CD1c-positive myeloid dendritic cell (primary cell): ENCODE measurements around the gene SGPL1.

ENCODE experiments used
- DNase-seq: peaks from one replicate; pipeline ENCODE4 v3.0.0-alpha.2; 2016; ENCODE audit errors: extremely low spot score

Gene SGPL1

DNA sequence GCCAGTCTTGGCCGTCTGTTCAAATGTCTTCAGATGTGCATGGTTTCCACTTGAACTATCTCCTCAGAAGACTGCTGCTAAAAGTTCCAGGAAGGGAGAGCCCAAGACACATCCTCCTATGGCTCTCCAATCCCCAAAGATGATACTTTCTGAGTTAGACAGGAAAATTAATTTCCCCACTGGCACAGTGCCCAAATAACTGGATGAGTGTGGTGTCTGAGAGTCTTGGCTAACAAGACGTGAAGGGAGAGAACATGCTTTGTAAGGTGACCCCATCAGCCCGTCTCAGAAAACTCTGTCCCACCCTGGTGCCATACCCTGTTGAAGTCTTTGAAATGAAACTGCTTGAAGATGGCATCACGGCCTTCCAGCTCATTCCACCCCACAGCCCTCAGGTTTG is 69.7 kb downstream of the SGPL1 start:
- no peak for DNase-seq

DNA sequence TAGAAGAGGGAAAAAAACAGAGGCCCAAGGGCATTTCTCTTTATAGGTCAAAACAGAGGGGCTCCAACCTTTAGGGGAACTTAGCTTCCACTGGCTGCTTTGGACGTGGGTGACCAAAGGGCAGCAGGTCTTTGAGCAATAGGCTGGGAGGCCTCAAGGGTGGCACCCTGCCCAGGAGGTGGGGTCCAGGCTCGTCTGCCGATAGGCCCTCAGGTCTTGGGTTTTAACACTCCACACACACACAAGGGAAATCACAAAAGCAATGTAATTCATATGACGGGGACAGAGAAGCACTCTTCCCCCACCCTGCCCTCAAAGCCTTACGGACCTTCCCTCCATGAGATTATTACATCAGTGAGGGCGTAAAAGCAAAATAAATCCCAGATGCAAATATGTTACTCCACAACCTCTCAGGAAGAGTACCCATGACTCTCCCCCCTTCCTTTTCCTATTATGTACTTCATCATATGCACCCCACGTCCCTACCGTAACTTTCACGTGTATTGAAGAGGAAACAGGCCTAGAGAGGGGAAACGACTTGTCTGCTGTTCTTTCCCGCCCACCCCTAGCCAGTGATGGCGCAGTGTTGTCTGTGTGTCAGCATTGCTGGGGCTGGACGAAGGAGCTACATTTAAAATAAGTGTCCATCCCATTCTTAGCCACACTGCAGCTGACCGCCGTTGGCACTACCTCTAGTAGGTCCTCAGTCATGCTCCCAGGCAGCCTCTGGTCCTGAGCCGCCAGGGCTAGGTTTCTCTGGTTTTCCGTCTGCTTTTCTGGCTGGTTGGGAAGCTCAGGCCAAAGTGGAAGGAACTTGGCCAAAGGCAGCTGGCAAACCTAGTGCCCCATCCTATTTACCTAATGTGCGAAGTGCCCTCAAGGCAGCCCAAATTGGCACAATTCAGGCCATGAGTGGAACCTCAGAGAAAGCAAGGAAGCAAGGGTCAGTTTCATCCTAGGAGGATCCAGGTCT is 70.5 kb downstream of the SGPL1 start:
- peak; percentile 79 for DNase-seq

DNA sequence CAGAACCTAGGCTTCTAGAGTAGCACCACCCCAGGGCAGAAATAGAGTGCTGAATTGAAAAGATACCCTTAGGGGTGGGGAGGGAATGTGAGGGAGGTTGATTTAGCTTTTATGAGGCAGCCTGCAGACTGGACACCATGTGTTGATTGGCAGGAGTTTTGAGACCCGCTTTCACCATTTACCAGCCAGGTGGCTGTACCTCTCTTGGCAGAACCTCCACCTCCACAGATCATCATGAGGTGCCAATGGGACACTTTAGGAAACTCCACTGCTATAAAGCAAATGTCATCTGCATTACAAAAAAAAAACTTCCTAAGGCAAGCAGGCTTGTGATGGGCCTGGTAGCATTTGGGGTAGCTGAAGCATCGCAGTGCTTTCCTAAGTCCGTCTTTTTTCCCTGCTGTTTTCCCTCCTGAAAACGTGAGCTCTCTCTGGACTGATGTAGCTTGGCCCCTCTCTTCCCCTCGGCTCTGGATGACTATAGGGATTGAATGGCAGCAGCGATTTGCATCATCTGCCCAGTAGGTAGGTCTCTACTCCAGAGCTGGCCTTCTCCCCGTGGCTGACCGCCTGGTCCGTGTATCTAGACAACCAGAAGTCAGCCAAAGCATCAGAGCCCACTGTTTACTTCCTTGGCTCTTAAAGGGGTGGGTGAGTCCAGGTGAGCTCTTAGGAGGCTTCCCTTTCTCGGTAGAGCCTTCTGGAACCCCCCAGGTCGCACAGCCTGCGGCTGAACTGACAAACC is 71.3 kb downstream of the SGPL1 start:
- DNase-seq, result no peak

DNA sequence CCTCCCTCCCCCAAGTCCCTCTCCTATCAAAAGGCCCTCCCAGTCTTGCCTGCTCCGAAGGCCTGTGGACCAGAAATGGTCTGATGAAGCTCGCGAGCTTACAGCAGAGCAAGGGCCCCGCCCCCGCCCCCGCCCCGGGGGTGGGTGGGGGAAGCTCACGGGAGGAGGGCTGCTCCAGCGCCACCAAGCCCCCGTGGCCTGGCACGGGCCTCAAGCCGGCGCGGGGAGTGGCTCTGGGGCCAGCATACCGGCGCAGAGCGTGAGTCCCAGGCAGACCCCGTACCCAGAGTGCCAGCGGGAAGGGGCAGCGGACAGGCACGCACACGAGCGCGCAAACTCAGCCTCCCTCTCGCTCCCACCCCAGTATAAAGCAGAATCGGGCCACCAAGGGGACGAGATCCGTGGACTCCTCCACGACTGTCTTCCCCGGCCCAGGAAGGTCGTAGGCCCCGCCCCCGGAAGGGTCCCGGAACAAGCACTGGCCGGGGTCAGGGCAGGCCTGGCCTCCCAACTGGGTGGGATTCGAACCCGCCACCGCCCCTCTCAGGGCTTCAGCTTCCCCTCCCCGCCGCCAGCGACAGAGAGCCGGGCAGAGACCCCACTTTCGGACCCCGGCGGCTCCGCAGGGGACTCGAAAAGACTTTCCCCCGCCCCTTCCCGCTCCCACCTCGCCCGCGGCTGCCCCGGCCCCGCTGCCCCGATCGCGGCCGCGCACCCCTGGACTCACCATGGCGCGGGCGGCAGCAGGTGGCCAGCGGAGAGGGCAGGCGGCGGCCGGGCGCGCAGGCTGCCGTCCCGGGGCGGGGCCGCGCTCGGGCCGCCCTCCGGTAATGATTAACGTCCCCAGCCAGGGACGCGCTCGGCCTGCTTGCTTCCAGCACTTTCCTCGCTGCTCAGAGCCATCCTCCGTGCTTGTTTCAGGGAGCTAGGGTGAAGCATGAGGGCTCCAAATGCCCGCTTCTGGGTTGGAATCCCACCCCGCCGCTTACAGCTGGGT is 72.4 kb downstream of the SGPL1 start, which contains the start of gene PCBD1:
PCBD1 (minus strand) TSS at position 762 of the 997 bp plus-strand sequence; CDS start at position 730, 32 bp downstream.
- peak; percentile 72 for DNase-seq

DNA sequence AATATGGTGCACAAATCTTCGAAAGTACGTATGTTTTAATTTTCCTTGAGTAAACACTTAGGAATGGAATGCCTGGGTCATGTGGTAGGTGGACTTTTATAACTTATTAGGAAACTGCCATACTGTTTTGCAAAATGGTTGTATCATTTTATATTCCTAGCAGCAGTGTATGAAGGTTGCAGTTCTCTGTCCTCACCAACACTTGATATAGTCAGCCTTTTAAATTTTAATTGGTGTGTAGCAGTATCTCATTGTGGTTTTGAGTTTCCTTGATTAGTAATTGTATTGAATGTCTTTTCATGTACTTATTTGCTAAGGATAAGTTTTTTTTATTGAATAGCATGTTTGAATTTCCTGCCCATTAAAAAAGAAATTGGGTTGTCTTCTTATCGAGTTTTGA is 73.5 kb downstream of the SGPL1 start:
- DNase-seq, result no peak

DNA sequence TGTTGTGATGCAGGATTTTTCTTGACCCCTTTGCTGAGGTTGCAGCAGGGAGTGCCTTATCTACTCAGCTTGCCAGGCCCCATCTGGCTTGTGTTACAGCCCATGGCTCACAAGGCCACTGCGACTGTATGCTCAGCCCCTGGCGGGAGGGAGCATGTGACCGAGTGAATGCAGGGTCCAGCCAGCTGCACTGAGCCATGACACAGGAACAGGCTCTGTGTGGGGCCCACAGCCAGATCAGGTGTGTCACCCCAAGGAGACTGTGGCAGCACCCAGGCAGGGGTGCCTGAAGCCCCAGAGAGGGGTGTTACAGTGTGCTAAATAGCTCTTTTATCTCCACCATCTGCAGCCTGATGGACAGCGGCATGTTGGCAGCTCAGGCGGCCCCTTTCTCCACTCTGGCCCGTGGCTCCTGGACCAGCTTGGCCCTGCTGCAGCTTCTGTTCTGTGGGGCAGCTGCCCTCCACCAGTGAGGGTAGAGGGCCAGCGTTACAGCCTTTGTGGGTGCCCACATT is 75.2 kb downstream of the SGPL1 start:
- no peak for DNase-seq

DNA sequence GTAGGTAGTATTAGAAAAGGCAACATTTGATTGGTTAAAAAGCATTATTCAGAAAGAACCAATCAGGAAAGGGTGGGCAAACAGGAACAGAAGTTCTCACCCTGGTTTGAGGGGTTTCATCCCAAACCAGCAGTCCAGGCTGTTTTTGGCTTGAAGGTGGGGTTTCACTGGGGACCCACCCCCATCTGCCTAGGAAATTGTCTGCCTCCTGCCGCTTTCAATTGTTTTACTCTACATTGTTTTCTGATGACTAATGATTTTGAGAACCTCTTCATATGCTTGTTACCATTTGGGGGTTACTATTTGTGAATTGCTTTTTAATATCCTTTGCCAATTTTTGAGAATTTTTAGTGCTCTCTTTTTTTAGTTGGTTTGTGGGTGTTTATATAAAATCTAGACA is 75.9 kb downstream of the SGPL1 start:
- no peak for DNase-seq

DNA sequence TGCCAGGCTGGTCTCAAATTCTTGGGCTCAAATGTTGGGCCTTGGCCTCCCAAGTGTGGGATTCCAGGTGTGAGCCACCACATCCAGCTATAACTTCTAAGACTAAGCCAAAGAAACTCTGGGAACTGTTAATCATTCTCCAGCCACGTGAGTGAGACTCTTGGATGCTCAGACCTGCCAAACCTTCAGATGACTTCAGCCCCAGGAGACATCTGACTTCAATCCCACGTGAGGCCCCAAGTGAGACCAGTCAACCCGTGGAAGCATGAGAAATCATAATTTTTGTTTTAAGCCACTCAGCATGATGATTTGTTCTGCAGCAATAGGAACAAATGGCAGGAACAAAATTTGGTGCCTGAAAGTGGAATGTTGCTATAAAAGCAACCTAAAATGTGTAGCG is 76.9 kb downstream of the SGPL1 start:
- DNase-seq, result no peak

DNA sequence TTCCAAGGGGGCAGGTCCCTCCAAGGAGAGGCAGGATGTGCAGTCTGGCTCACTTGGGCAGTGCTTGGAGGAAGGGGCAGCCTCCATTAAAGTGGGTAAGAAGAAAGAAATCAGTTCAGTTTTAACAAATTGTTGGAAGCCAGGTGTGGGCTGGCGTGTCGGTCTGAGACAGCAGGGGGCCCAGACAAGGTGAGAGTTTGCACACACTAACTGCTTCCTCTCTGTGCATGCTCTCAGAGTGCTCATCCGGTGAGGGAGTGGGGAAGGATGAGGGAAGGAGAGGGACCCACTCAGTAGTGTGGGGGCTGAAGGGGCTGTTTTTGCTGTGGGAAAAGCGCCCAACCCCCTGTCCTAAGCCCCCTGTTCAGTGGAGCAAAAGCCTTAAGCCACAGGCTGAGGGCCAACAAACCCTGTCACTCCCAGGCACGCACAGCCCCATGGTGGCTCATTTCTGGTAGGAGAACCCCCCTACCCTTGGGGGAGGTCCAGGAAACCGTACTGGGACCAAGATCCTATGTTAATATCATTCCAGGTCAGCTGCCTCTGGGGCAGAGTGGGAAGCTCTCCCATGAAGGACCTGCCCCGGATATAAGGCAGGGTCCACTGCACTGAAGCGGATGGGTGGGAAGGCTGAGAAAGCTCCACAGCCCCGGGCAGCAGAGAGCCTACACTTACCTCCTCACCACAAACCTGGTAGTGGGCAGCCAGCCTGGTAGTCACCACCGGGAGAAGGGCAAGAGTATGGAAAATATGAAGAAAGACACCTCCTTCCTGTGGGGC is 77.7 kb downstream of the SGPL1 start:
- no peak for DNase-seq

DNA sequence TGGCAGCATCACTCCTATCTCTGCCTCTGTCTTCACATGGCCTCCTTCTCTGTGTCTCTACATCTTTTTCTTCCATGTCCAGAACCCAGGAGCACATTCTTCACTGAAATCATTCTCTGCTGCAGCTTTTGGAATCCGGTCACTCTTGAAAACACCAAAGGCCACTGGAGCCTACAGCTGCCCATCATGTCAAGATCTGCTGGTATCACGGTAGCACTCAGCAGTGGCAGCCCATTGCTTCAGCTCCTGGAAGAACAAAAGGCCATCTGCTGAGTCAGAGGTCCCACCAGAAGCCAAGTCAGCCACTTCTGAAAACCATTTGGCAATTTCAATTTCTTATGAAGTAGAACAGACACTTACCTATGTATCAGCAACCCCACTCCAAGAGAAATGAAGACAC is 78.7 kb downstream of the SGPL1 start:
- DNase-seq, result no peak

DNA sequence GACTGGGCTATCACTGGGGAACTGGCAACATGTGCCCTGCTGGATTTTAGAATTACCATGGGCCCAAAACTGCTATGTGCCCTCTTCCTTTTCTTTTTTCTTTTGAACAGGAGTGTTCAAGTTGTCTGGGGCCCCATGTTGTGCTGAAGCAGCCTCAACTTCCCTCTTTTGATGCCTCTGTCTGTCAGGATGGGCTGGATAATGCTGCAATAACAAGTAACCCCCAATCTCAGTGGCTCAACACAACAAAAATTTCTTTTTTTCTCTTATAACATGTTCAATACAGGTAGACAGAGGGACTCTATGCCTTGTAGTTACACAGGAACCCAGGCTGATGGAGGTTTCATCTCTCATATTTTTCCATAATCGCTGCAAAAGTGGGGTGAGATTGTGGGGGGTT is 80.8 kb downstream of the SGPL1 start:
- DNase-seq, result no peak

DNA sequence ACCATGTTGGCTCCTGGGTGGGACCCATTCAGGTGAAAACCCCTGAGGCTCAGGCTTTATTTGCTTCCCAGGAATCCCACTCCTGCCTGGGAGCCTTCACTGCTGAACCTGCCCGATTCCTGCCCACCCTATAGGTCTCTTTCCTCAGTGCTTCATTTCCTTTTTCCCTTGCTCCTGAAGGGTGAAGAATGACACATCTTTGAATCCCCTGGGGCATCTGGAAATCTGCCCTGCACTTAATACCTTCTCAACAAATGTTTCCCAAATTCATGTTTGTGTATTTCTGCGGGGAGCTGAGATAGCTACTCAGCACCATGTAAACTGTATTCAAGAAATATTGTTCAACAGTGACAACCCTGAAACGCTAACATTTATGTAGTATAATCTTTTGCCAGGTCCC is 82.9 kb downstream of the SGPL1 start:
- DNase-seq, result no peak

DNA sequence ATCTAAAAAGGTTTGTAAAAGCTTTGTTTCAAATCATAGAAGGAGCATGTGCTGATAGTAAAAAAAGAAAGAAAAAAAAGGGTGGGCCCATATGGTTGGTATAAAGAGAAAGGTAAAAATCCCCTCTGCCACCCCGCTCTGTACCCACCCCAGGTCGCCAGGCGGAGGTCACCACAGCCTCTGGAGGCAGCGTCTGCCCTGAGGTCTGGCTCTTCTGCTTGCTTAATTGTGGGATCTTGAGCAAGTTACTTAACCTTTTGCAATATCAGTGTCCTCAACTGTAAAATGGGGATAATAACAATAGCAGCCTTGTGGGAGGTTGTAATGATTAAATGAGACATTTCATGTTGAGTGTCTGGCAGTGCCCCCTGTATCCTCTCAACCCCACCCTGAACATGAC is 83.3 kb downstream of the SGPL1 start:
- DNase-seq, result no peak

DNA sequence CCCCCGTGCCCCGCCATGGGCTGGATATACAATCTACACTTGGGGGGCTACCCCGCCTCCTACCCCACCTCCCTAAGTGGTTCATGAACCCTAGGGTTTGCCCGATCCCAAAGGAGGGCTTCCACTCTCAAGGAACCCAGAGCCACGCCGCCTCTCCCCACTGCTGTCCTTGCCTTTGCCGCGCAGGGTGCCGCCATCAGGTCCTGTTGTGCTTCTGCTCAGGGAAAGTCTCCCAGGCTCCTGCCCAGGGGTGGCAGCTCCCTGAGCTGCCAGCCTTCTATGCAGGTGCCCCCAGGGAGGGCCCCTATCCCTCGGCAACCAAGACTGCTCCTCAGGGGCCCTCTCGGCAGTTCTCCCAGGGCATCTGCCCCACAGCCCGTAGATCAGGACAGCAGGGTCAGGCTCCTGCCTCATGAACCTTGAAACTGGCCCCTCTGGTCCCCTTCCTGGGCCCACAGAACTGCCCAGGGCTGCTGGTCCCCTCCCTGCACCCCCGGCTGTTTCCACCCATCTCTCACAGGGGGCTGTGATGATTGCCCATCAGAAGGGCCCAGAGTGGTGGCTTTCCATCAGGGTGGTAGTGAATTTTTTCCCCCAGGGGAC is 85.6 kb downstream of the SGPL1 start:
- no peak for DNase-seq

DNA sequence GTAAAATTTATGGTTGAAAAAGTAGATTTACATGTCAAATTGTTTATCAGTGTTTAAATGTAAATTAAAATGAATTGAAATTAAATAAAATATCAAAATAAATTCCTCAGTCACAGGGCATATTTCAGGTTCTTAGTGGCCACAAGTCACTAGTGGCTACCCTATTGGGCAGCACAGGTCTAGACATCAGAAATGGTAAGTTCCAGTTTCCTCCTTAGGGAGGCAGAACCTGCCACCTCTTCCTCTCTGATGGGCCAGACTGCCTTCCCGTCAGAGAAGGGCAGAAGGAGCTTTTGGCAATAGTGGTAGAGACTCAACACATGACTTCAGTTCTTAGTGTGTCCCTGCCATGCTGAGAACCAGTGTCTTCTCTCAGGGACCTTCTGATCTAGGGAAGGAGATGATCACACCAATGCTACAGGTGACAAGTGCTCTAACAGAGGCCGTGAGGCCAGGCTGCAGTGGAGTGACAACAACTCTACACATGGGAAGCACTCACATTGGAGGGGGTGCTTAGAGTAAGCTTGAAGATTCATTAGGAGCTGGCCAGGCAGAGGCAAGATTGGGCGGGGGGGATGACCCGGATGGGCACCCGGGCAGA is 87.0 kb downstream of the SGPL1 start:
- no peak for DNase-seq

DNA sequence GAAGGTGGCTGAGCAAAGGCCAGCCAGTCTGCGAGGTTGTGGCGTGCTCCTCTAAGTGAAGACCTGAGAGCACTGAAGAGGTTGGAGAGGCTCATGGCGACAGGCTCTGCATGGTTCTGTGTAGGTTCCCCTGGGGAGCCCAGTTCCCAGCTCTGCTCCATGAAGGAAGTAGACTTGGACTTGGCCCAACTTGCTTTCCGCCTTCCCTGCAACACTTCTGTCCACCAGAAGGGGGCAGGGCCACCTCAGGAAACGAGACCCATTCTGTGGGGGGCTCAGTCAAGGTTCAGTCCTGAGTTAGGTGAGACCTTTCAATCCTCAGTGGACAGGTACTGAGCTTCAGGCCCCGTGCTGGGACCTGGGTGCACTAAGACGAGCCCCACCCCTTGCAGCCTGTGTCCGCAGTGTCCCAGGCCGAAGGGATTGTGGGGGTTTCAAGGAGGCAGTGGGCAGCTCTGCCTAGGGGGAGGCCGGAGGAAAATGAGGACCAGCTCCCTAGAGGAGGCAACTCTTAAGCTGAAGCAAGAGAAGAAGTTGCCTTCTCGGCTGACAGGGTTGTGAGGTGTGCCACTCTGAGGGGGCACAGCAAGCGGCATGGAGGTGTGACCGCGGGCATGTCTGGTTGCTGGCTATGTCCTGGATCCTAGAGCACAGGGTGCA is 87.6 kb downstream of the SGPL1 start:
- DNase-seq, result peak; percentile 45

DNA sequence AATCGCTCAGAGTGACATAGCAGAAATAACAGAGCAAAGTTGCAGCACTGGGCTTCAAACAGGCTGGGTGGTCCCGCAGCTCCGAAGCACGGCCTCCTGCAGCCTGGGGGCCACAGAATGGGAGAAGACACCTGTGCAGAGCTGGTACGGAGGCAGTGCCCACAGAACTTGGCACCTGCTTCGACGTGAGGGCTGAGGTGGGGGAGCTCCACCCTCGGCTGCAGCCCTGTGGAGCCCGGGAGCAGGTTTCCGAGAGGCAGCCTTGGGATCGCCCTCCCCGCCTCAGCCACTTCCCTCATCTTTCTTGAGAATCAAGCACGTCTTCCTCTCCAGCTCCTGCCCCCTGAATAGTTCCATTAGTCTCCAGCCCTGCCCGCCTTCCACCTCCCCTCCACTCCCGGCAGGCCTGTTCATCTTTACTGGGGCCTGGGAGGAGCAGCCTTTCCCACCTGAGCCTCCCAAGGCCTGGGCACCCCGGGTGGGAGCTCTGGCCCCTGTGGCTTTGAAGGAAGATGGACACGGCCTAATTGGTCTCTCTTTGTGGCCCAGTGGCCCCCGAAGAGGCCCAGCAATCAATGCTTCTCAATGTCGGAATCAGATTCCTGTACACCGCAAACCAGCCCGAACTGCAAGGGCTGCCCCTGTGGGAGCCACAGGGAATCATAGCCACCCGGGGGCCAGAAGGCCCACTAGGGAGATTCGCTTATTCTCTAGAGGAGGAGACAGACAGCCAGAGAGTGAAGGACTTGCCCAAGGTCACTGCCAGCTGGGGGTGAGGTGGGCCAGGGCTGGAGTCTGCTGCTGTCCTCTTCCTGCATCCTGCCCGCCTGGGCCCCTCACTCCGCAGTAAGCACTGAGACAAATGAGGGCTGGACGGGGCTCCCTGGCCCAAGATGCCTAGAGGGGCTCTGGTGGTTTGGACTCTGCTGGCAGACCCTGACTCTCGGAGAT is 89.6 kb downstream of the SGPL1 start:
- DNase-seq, result no peak
